ENCODE measurements around the gene KPNA4. TPM values are rescaled to one million over a fixed set of nuclear protein-coding genes. Genes with fewer than 3 reads are reported as not detected.
A peak's percentile ranks its signal among the peaks of the same experiment; 100 is the strongest.

The KPNA4 gene
- polyA plus RNA-seq, 2 of the 4 experiments (the other 2 are of a cell fraction), result 35.0 to 36.5 TPM

- ChIA-PET CTCF (no interaction called here), POLR2A (no interaction called here)
- ATAC-seq (no peak), FAIRE-seq (no peak), DNase-seq (ENCODE audit: low read depth in 1 of 2, low spot score in 1 of 2) (no peak)
- no peak for TF ChIP-seq NR3C1 (IDR thresholded peaks at IDR 0.05)
- TF ChIP-seq HOXB5 (CRISPR knock-in tag; IDR thresholded peaks at IDR 0.05), result no peak
- peak; percentile 91 for TF ChIP-seq ZFP36 (IDR thresholded peaks at IDR 0.05; ENCODE audit: borderline replicate concordance, partially characterized antibody)
- no peak overlapping the region for H3K4me2 ChIP-seq
- no peak overlapping the region for H3K4me3 ChIP-seq
- H3K9me3 ChIP-seq, result peaks cover 30% of the 10 kb centered on the region
- 0 out of 3 replicates have a peak, but pooled peaks cover 4% of the 10 kb centered on the region for H3K4me1 ChIP-seq
- H3K27ac ChIP-seq, result no peak overlapping the region
- 33% methylated on average over 3 of the region's 5 CpGs for WGBS (ENCODE audit: missing lambda C conversion rate)
Measured at GRCh38 chr3:160470181-160470580, 95.2 kb downstream of the KPNA4 start.

GRCh38 chr3:160464971-160465370, 100.4 kb downstream of the KPNA4 start:
- FAIRE-seq (no peak), DNase-seq (ENCODE audit: low read depth in 1 of 2, low spot score in 1 of 2) (no peak), ATAC-seq (no peak)
- H3K4me3 ChIP-seq, result no peak overlapping the region
- ChIA-PET POLR2A (no interaction called here), CTCF (interaction anchor here (1.2 to 1.3 kb wide), 2 partner anchors 21 to 42 kb away, joined by 3 to 4 read pairs; no protein-coding TSS in a partner anchor)
- H3K27ac ChIP-seq, result no peak overlapping the region
- TF ChIP-seq GATA3 (IDR thresholded peaks at IDR 0.05; ENCODE audit: borderline replicate concordance) (no peak), MAFK (IDR thresholded peaks at IDR 0.05; ENCODE audit: partially characterized antibody) (no peak), CEBPB (IDR thresholded peaks at IDR 0.05) (no peak), SMC3 (IDR thresholded peaks at IDR 0.05) (no peak), ZFP36 (IDR thresholded peaks at IDR 0.05; ENCODE audit: borderline replicate concordance, partially characterized antibody) (no peak), KDM1A (IDR thresholded peaks at IDR 0.05; ENCODE audit: low read depth) (no peak)
- H3K4me2 ChIP-seq, result no peak overlapping the region
- 52% methylated on average over 1 of the region's 1 CpG for WGBS (ENCODE audit: missing lambda C conversion rate)
- peaks cover 8% of the 10 kb centered on the region for H3K9me3 ChIP-seq
- H3K4me1 ChIP-seq, result no peaks in the 10 kb centered on the region

- POLR2A ChIA-PET, result no interaction called here
- peaks cover 1% of the 10 kb centered on the region; the same call in 1 of the 3 replicates for H3K9me3 ChIP-seq
- no peak for FAIRE-seq
Measured at GRCh38 chr3:160464321-160464720, 101.0 kb downstream of the KPNA4 start.

More at GRCh38 chr3:160464321-160464720, 101.0 kb downstream of the KPNA4 start:
- DNase-seq (ENCODE audit: low read depth in 1 of 2, low spot score in 1 of 2) (no peak), ATAC-seq (no peak)
- Histone ChIP-seq H3K27ac (no peak overlapping the region), H3K4me3 (no peak overlapping the region), H3K4me1 (no peaks in the 10 kb centered on the region), H3K4me2 (no peak overlapping the region)
- no peak for TF ChIP-seq ATOH8 (CRISPR knock-in tag; IDR thresholded peaks at IDR 0.05; ENCODE audit: low read depth)
- no peak for TF ChIP-seq HMGXB4 (CRISPR knock-in tag; IDR thresholded peaks at IDR 0.05; ENCODE audit: borderline replicate concordance)
- no peak for TF ChIP-seq RAD21 (conservative IDR thresholded peaks at IDR 0.05 in 1 of 2, IDR thresholded peaks at IDR 0.05 in 1 of 2)
- no peak for TF ChIP-seq GATA3 (IDR thresholded peaks at IDR 0.05; ENCODE audit: borderline replicate concordance)
- no peak for TF ChIP-seq BCL3 (IDR thresholded peaks at IDR 0.05)
- TF ChIP-seq POLR2AphosphoS2 (conservative IDR thresholded peaks at IDR 0.05; ENCODE audit: low read length), result no peak
- TF ChIP-seq MAX (IDR thresholded peaks at IDR 0.05), result no peak
- no peak for TF ChIP-seq FOXS1 (CRISPR knock-in tag; IDR thresholded peaks at IDR 0.05)
- no peak for TF ChIP-seq ZFP36 (IDR thresholded peaks at IDR 0.05; ENCODE audit: borderline replicate concordance, partially characterized antibody)
- 79% methylated on average over 2 of the region's 2 CpGs for WGBS (ENCODE audit: missing lambda C conversion rate)
- CTCF ChIA-PET, result interaction anchor here (1.3 kb wide), 1 partner anchor 22 kb away, joined by 4 read pairs; no protein-coding TSS in a partner anchor
